ENCODE results near the gene RAPGEF1.
"Not testable (repeated sequence)": the region's sequence is repeated elsewhere in the genome, so short reads cannot be mapped to it uniquely, and the experiment has no call there.

RAPGEF1 gene

DNA sequence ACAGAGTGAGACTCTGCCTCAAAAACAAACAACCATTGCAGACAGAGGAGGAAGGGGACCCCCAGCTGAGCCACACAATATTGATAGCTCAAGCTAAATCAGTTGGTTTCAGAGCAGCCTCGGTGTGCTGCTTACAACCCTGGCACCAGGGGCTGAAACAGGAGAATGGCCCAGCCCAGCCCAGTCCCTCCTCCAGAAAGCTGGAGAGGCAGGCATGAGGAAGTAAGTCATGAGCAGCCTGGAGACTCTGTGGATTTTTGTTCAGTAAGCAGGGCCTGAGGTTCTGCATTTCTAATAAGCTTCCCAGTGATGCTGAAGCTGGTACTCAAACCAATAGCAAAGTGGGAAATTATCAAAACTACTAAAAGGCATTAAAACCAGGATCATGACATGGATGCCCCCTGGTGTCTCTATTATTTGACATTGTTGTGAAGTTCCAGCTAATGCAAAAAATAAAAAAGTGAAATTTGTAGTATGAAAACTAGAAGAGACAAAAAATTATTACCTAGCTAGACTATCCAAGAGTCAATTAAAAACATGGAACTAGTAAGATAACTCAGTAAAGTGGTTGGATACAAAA, 180.4 kb downstream of the RAPGEF1 start:
- no peak for DNase-seq (ENCODE audit: low read depth)

DNA sequence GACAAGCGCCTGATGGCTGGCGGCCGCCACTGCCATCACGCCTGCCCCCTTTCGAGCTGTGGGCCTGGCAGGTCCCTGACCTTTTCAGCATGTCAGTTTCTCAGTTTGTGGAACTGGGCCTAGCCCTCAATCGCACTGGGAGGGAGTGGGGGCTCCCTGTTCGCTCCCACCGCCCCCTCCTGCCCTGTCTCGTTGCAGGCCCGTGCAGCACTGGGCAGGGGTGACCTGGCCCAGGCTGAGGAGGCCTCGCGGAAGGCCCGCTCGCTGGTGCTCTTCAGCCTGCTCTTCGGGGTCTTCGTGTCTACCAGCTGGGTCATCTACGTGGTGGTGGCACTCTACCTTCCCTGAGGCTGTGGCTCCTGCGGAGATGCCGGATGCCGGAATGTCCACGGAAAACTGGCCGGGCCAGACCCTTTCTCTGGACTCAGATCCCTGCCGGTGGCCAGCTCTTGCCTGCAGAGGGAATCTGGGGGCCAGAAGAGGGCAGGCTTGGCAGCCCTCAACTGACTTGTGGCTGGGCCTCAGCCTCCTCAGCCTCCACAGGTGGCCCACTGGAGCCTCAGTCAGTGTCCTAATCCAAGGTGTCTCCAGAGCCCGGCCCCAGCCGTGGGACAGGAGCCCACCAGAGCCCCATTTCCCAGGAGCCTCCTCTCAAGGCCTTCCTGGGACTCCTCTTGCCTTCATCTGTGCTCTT, 181.9 kb downstream of the RAPGEF1 start:
- DNase-seq (ENCODE audit: low read depth), result no peak

DNA sequence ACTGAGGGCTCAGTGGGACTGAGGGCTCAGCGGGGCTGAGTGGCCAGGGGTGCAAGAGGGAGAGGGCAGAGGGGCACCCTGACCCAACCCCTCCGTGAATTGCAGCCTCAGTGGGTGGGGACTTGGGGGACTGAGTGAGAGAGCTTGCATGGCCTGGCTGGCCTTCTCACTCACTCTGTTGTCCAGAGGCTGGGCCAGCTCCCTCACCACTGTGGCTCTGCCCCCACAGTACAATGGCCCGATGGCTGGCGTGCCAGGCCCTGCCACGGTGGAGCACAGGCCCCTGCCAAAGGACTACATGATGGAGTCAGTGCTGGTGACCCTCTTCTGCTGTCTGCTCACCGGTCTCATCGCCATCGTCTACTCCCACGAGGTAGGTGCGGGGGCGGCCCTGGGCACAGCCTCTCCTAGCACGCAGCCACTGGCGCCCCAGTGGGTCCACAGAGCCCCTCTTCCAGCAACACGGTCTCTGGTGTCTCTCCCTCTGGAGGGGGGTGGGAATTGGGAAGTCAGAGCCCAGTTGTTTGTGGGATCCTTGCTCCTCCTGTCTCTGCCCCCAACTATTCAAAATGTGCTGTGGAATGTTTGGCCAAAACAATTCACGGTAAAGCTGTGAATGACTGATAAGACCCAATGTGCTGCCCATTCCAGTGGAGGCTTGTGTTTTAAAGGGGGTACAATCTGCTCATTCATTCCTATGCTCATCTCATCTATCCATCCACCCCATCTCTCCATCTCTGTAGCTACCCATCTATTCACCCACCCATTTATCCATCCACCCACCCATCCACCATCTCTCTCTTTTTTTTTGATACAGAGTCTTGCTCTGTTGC, 183.8 kb downstream of the RAPGEF1 start:
- no peak for DNase-seq (ENCODE audit: low read depth)

DNA sequence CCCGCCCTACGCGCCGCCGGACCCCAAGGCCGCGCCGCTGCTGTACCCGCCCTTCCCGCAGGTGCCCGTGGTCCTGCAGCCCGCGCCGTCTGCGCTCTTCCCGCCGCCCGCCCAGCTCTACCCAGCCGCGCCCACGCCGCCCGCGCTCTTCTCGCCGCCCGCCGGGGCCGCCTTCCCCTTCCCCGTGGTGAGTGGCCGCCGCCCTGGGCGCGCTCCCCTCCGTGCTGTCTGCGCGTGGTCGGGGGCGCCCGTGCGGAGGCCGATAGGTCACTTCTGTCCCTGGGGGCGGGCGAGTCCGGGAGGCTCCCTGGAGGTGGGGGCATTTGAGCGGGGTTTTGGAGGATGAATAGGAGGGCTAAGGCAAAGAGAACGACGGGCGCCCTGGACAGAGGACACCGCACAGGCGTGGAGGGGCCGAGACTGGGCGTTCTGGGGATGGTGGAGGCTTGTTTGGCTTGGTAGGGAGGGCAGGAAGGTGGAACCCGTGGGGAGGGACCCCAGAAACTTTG, 185.0 kb downstream of the RAPGEF1 start:
- DNase-seq (ENCODE audit: low read depth), result no peak

DNA sequence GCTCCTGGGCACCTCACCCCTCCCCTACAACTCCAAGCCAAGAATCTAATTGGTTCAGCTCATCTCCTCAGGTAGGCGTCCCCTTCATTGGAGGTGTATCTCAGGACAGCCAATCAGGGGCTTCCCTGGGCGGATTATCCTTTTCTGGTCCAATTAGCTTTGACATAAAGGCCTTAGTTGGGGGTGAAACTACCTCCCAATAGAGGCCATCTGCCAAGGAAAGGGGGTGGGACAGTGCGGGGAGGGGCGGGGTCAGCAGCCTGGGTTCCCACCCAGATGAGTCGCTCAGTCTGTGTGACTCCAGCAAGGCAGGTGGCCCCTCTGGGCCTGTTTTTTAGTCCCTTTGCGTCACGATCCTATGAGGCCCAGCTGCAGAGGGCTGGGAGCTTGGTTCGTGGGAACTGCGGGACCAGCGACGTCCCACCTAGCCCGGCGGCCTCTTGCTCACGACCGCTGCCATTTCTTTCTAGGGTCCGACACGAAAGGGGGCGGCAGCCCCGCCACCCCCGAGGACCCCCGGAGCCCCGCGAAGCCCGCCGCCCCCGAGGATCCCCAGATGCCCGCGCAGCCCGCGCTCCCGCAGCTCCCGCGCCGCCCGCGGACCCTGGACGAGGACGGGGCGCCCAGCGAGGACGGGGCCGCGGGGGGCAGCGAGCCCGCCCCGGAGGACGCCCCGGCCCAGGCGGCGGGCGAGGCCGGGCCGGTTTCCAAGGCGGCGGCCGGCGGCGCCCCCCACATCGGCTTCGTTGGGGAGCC, 185.6 kb downstream of the RAPGEF1 start:
- no peak for DNase-seq (ENCODE audit: low read depth)

DNA sequence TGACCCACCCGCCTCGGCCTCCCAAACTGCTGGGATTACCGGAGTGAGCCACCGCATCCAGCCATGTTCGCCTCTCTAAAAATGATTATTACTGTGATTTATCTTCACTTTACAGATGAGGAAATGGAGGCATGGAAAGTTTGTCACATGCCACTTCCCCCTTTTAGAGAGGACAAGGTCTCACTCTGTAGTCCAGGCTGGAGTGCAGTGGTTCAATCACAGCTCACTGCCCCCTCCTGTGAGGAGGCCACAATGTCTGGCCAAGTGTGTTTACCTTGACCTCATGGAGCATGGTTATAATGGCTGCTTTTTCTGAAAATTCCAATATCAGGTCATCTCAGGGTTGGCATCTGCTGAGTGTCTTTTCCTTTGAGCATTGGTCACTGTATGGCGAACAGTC, 187.8 kb downstream of the RAPGEF1 start:
- DNase-seq (ENCODE audit: low read depth), result no peak

DNA sequence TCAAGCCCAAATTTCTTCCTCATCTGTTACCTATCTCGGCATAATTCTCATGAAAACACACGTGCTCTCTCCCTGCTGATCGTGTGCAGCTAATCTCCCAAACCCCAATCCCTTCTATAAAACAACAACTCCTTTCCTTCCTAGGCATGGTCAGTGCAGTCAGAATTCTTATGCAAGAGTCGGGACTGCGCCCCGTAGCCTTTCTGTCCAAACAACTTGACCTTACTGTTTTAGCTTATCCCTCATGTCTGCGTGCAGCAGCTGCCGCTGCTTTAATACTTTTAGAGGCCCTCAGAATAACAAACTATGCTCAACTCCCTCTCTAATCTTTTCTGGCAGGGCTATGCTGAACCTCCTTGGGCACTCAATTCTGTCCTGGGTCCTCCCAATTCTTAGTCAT, 189.4 kb downstream of the RAPGEF1 start:
- not testable (repeated sequence) for DNase-seq (ENCODE audit: low read depth)

DNA sequence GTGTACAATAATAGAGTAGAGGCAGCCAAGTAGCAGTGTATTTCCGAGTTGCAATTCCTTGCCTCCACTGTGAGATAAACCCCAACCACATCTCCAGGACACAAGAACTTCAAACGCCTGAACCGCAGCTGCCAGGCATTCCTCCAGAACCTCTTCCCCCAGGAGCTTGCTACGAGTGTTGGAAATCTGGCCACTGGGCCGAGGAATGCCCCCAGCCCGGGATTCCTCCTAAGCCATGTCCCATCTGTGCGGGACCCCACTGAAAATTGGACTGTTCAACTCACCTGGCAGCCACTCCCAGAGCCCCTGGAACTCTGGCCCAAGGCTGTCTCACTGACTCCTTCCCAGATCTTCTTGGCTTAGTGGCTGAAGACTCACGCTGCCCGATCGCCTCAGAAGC, 190.7 kb downstream of the RAPGEF1 start:
- not testable (repeated sequence) for DNase-seq (ENCODE audit: low read depth)

DNA sequence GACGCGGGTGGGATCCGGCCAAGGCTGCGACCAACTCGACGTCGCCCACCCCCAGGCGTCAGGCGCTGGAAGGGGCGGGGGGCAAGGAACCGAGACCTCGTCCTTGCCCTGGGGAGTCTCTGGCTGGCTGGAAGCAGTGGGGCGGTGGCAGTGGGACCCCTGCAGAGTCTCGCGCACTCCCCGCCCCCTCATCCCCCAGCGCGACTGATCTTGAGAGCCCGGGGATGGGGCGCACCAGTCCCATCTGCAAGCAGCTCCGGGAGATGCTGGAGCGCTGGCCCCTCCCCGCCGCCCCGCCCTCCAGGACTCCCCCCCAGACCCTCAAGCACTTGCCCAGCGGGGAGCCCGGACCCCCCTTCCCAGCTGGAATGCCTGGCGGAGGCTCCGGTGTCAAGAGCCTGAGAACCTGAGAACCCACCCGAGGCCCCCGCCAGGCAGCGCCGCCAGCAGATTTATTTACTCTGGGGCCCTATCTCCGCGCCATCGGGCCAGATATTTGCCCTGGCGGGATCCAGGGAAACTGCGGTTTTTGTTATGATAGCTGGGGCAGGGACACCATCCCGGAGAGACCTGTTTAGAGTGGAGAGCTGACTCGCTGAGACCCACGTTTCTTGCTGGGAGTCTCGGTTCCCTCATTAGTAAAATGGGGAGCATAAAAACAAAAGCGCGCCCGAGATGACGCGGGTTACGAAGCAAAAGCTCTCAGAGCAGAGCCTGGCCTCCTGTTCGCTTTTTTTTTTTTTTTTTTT, 193.4 kb downstream of the RAPGEF1 start:
- no peak for DNase-seq (ENCODE audit: low read depth)

DNA sequence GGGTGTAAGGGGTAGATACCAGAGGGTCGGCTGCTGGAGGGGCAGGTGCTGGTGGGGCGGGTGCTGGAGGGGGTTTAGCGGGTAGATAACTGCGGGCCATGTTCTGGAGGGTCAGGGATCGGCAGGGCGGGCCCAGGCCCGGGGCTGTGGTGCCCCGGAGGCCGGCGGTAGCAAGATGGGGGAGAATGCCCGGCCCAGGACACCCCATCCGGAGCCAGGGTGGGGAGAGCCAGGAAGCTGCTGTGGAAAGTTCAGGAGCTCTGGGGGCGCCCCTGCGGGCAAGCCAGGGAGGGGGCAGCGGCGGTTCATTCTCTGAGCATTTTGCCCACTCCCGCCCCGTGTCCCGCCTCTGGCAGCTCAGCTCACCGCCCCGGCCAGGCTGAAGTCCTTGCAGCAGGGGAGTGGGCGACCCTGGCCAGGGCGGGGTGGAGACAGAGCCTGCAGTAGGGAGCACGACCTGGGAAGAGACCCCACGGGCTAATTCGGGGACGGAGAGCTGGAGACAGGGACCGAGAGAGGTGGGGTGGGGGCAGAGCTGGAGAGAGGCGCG, 194.0 kb downstream of the RAPGEF1 start:
- no peak for DNase-seq (ENCODE audit: low read depth)

DNA sequence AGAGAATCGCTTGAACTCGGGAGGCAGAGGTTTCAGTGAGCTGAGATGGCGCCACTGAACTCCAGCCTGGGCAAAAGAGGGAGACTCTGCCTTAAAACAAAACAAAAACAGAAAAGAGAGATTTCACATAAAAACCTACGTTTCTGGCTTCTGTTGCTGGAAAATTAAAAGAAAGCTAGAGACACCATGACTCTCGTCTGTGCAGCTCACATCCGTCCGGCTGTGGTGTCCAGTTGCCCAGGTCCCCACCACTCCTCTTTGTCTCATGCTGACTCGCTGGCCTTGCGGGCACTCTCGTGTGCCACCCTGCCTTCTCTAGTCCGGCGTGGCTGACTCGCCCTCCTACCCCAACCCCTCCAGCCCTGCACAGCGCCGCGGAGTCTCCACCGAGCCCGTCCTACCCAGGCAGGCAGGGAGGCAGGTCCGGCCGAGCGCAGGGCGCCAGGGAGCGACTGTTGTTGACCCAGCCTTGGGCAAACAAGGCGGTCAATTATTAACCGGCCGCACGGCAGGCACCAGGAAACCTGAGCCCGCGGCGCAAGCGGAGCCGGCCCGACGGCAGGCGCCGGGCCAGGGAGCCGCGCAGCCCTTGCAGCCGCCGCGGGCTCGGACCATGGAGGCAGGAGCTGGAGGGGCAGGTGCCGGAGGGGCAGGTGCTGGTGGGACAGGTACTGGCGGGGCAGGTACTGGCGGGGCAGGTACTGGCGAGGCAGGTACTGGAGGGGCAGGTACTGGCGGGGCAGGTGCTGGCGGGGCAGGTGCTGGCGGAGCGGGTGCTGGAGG, 194.7 kb downstream of the RAPGEF1 start, which contains the start of gene PRRT1B:
TSS of gene PRRT1B (plus strand) at position 521 of the 783 bp plus-strand sequence. CDS start at position 614, 93 bp downstream.
- no peak for DNase-seq (ENCODE audit: low read depth)

DNA sequence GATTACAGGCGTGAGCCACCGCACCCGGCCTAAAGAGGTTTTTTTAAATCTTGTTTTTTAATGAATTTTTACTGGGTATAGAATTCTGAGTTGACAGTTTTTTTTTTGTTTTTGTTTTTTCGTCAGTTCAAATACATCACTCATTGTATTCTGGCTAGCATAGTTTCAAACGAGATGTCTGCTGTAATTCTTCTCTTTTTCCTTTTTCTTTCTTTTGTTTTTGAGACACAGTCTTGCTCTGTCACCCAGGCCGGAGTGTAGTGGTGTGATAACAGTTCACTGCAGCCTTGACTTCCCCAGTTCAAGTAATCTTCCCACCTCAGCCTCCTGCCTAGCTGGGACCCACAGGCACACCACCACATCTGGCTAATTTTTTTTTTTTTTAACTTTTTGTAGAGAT, 196.7 kb downstream of the RAPGEF1 start:
- DNase-seq (ENCODE audit: low read depth), result no peak

DNA sequence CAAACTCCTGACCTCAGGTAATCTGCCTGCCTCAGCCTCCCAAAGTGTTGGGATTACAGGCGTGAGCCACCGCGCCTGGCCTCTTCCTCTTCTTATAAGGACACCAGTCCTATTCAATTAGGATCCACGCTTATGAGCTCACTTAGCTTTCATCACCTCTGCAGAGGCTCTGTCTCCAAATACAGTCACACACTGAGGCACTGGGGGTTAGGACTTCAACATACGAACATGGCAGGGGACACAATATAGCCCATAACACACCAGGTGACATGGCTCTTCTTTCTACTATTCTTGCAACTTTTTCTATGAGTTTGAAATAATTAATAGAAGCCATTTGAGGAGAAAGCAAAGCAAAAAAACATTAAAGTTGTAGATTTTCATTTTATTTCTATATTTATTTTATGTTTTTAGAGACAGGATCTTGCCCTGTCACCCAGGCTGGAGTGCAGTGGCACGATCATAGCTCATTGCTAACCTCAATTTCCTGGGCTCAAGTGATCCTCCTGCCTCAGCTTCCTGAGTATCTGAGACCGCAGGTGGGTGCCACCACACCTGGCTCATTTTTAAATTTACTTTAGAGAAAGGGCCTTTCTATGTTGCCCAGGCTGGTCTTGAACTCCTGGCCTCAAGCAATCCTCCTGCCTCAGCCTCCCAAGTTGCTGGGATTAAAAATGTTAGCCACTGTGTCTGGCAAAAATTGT, 200.5 kb downstream of the RAPGEF1 start:
- no peak for DNase-seq (ENCODE audit: low read depth)

DNA sequence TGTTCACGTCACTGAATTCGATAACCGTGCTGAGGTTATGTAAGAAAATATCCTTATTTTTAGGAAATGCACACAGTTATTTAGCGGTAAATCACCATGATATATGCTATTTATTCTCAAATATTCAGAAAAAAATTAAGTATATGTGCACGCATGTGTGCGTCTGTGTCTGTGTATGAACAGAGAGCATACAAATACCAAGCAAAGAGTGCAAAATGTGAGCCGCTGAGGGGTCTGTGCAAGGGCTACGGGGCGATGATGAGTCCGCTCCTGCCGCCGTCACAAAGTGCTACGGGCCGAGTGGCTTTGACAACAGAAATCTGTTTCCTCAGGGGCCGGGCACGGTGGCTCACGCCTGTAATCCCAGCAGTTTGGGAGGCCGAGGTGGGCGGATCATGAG, 201.9 kb downstream of the RAPGEF1 start:
- no peak for DNase-seq (ENCODE audit: low read depth)

DNA sequence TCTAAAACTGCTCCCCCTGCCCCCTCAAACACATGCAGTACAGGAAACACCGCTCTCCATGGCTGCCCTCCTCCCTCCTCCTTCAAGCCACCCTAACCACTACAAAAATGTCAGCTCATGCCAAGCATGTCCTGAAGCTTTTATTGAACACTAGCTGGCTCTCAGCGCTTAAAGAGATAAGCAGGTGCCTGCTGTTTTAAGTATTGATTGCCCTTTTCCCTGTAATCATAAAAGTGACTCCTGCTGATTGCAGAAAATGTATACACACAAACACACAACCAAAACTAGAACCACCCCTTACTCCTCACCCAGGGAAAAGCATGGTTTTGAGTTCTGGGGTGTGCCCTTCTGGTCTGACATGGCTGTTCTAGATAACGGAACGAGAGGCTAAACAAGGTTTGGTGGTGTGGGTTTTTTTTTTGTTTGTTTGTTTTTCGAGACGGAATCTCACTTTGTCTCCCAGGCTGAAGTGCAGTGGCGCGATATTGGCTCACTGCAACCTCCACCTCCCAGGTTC, 205.1 kb downstream of the RAPGEF1 start:
- DNase-seq (ENCODE audit: low read depth), result no peak

DNA sequence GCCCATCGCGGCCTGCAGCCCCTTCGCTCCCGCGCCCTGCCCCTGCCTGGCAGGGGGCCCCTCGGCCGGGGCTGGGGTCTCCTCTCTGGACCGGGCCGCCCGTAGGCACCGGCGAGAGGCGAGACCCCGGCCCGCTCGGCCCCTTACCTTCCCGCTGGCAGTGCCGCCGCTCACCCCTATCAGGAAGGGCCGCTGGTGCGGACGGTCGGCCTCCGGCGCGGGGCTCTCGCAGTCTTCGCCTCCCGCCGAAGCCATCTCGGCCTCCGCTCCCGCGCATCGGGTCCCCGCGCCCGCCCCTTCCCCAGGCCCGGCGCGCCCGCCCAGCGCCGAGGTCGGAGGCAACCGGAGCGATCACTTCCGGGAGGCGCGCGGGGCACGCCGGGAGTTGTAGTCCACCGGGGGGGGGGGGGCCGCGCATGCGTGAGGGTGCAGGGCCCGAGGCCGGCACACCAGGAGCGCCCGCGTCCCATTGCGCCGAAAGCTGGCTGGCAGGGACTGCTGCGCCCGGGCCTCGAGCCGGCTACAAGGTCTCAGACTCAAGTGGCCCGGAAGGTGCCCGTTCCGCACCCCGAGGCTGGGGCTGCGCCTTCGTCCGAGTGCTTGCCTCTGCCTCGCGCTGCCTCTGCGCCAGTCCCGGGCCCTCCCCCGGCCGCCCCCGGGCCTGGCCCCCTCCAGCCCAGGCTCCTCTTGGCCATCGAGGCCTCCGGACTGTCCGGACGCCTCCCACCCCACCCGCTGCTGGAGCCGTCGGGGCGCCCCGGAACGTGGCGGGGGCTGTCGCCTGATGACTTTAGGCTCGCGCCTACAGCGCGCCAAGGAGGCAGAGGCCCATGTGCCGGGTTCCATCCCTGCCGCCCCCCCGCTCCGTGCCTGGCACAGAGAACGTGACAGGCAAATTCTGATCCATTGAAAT, 208.7 kb downstream of the RAPGEF1 start, which contains the start of gene UCK1:
TSS of gene UCK1 (minus strand) at position 344 of the 913 bp plus-strand sequence. CDS start at position 255, 89 bp downstream.
- DNase-seq (ENCODE audit: low read depth), result peak; percentile 50

DNA sequence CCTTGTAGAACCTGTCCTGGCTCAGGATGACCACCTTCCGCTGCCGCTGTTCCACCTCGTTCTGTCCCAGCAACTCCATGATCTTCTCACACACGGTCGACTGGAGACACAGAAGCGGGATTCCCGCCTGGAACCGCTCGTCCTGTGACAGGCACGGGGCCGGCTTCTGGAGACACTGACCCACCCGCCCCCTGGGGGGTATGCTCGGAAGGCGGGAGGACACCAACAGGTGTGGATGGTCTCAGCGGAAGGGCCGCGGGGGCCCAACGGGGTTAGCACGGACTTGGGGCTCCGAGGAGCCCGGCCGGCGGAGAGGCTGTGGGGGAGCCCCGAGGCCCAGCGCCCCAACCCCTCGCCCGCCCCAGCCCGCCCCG, 209.3 kb downstream of the RAPGEF1 start:
- peak; percentile 10 for DNase-seq (ENCODE audit: low read depth)
